ENCODE data around the gene RIC8B. TPM values are rescaled to one million over a fixed set of nuclear protein-coding genes. Genes with fewer than 3 reads are reported as not detected.

RIC8B gene
- total RNA-seq, 4 donors from 2014 or later = 10.5 to 19.5 (median 16.6) TPM

GRCh38 chr12:106739815-106740530 lies 34.5 kb upstream of the RIC8B start:
- no peaks in the 10 kb centered on the region for H3K27me3 ChIP-seq
- peak; percentile 15 for DNase-seq
- H3K9me3 ChIP-seq = no peaks in the 10 kb centered on the region
- intact Hi-C loops (cut with DNase I; ENCODE audit: low total_unique reads) = no loop called here
- H3K36me3 ChIP-seq = no peaks in the 10 kb centered on the region
- in situ Hi-C loops (cut with MboI; ENCODE audit: low pct_ligation_motif_present in 1 of 4, low pct_unique_long_range_greater_than_20kb in 1 of 4, low sequenced_read_pairs in 3 of 4) = no loop called here
- peak overlapping the region in 3 of 4 donors; percentile 13 to 59 (median 50) for H3K27ac ChIP-seq
- H3K4me3 ChIP-seq = no peak overlapping the region
- H3K4me1 ChIP-seq = peaks cover 0 to 21% (median 8%) of the 10 kb centered on the region in 4 donors
- TF ChIP-seq EP300 (IDR thresholded peaks at IDR 0.05; ENCODE audit: low read depth) (no peak), POLR2A (IDR thresholded peaks at IDR 0.05) (no peak), POLR2AphosphoS5 (IDR thresholded peaks at IDR 0.05) (no peak), CTCF (IDR thresholded peaks at IDR 0.05) (no peak)
- 37 to 53% methylated on average over 9 to 10 of the region's 10 CpGs for WGBS, 2 donors (ENCODE audit: low coverage in 1 of 2)

- in situ Hi-C loops (cut with MboI; ENCODE audit: low pct_ligation_motif_present in 1 of 4, low pct_unique_long_range_greater_than_20kb in 1 of 4, low sequenced_read_pairs in 3 of 4) = no loop called here
- no peaks in the 10 kb centered on the region for H3K36me3 ChIP-seq
- peaks cover 0 to 21% (median 8%) of the 10 kb centered on the region in 4 donors for H3K4me1 ChIP-seq
- H3K4me3 ChIP-seq = no peak overlapping the region
- no peak overlapping the region for H3K27ac ChIP-seq
- no peak for TF ChIP-seq POLR2A (IDR thresholded peaks at IDR 0.05)
- no peak for TF ChIP-seq EP300 (IDR thresholded peaks at IDR 0.05; ENCODE audit: low read depth)
- no peak for TF ChIP-seq CTCF (IDR thresholded peaks at IDR 0.05)
- TF ChIP-seq POLR2AphosphoS5 (IDR thresholded peaks at IDR 0.05) = no peak
- no peaks in the 10 kb centered on the region for H3K9me3 ChIP-seq
- intact Hi-C loops (cut with DNase I; ENCODE audit: low total_unique reads) = no loop called here
- 68 to 81% methylated on average over 5 of the region's 5 CpGs for WGBS, 2 donors (ENCODE audit: low coverage in 1 of 2)
- no peaks in the 10 kb centered on the region for H3K27me3 ChIP-seq
- DNase-seq = no peak
Measured at GRCh38 chr12:106740818-106741217, 33.7 kb upstream of the RIC8B start.

DNA sequence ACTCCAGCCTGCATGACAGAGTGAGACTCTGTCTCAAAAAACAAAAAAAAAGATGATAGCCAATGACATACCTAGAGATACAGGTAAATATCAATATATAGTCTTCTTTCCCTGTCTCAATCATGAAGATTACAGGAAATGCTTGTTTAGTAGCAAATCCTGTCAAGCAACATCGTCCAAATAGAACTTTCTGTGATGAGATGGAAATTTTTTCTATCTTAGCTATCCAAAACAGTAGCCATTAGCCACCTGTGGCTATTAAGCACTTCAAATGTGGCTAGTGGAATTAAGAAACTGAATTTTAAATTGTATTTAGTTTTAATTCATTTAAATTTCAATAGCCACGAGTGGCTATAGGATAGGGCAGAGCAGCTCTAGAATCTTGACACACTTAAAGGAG lies 33.2 kb upstream of the RIC8B start:
- H3K4me3 ChIP-seq = no peak overlapping the region
- in situ Hi-C loops (cut with MboI; ENCODE audit: low pct_ligation_motif_present in 1 of 4, low pct_unique_long_range_greater_than_20kb in 1 of 4, low sequenced_read_pairs in 3 of 4) (no loop called here), intact Hi-C loops (cut with DNase I; ENCODE audit: low total_unique reads) (no loop called here)
- no peak for TF ChIP-seq EP300 (IDR thresholded peaks at IDR 0.05; ENCODE audit: low read depth)
- TF ChIP-seq POLR2A (IDR thresholded peaks at IDR 0.05) = no peak
- TF ChIP-seq CTCF (IDR thresholded peaks at IDR 0.05) = no peak
- no peak for TF ChIP-seq POLR2AphosphoS5 (IDR thresholded peaks at IDR 0.05)
- peaks cover 0 to 21% (median 8%) of the 10 kb centered on the region in 4 donors for H3K4me1 ChIP-seq
- no peaks in the 10 kb centered on the region for H3K27me3 ChIP-seq
- DNase-seq = no peak
- no peak overlapping the region for H3K27ac ChIP-seq
- H3K36me3 ChIP-seq = no peaks in the 10 kb centered on the region
- 84 to 90% methylated on average over 2 of the region's 2 CpGs for WGBS, 2 donors (ENCODE audit: low coverage in 1 of 2)
- H3K9me3 ChIP-seq = no peaks in the 10 kb centered on the region

DNA sequence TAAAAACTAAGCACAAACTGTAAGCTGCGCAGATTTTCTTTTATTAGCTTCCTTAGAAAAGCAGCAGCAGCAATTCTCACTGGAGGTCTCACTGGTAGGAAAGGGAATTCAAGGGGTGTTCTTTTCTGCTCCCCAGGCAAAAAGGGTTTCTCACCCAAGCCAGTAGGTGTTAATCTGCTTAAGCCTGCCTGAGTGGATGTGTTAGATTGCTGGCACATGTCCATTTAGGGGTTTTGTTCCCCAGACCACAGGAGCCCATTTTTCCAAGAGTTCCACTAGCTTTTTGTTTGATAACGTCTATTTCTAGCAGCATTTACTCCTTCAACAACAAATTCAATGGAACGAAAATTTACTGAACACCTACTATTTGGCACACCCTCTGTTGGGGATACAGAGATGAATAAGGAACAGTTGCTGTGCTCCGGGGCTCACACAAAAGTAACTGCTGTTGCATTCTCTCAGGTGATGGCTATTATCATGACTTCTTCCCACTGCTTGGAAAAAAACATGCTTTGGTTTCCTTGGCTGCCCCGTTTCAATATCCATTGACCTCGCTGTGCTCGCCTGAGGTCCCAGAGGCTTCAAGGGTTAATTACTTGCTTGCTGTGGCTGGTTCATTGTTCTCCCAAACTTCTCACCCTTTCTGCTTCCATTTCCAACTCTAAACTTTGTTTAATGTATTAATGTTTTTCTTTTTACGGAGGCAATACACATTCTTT lies 31.1 kb upstream of the RIC8B start:
- peaks cover 0 to 21% (median 8%) of the 10 kb centered on the region in 4 donors for H3K4me1 ChIP-seq
- TF ChIP-seq POLR2AphosphoS5 (IDR thresholded peaks at IDR 0.05) (no peak), EP300 (IDR thresholded peaks at IDR 0.05; ENCODE audit: low read depth) (no peak), CTCF (IDR thresholded peaks at IDR 0.05) (no peak), POLR2A (IDR thresholded peaks at IDR 0.05) (no peak)
- no peak overlapping the region for H3K4me3 ChIP-seq
- no peak overlapping the region for H3K27ac ChIP-seq
- no peaks in the 10 kb centered on the region for H3K27me3 ChIP-seq
- DNase-seq = no peak
- H3K36me3 ChIP-seq = no peaks in the 10 kb centered on the region
- no peaks in the 10 kb centered on the region for H3K9me3 ChIP-seq
- WGBS, 2 donors (ENCODE audit: low coverage in 1 of 2) = 73 to 83% methylated on average over 8 of the region's 8 CpGs
- intact Hi-C loops (cut with DNase I; ENCODE audit: low total_unique reads) = no loop called here
- in situ Hi-C loops (cut with MboI; ENCODE audit: low pct_ligation_motif_present in 1 of 4, low pct_unique_long_range_greater_than_20kb in 1 of 4, low sequenced_read_pairs in 3 of 4) = no loop called here

Data from transverse colon (tissue), 4 donors.